ENCODE measurements around the gene EFNA3. TPM values are rescaled to one million over a fixed set of nuclear protein-coding genes. Genes with fewer than 3 reads are reported as not detected.

Gene EFNA3
- total RNA-seq, 4 donors from 2014 or later = 28.8 to 104 (median 77.6) TPM

GRCh38 chr1:155064832-155065429 is 13.7 kb upstream of the EFNA3 start:
- Histone ChIP-seq H3K27me3 (no peaks in the 10 kb centered on the region), H3K9me3 (no peaks in the 10 kb centered on the region), H3K4me1 (peaks cover 49% of the 10 kb centered on the region), H3K4me3 (peak overlapping the region; percentile 63), H3K27ac (no peak overlapping the region), H3K36me3 (peaks cover 27% of the 10 kb centered on the region)
- peak in 1 of 2 donors; percentile 51 for DNase-seq (ENCODE audit: low spot score in 2 of 2)
- no peak for TF ChIP-seq POLR2A (IDR thresholded peaks at IDR 0.05)
- TF ChIP-seq EP300 (IDR thresholded peaks at IDR 0.05) = no peak
- TF ChIP-seq CTCF (IDR thresholded peaks at IDR 0.05) = no peak
- TF ChIP-seq POLR2AphosphoS5 (IDR thresholded peaks at IDR 0.05) = no peak
- WGBS = 69% methylated on average over 5 of the region's 5 CpGs

GRCh38 chr1:155066777-155067176 is 11.9 kb upstream of the EFNA3 start:
- peaks cover 14% of the 10 kb centered on the region for H3K36me3 ChIP-seq
- no peaks in the 10 kb centered on the region for H3K27me3 ChIP-seq
- DNase-seq (ENCODE audit: low spot score in 2 of 2) = no peak
- peaks cover 60% of the 10 kb centered on the region for H3K4me1 ChIP-seq
- no peak overlapping the region for H3K4me3 ChIP-seq
- H3K9me3 ChIP-seq = no peaks in the 10 kb centered on the region
- H3K27ac ChIP-seq = no peak overlapping the region
- TF ChIP-seq EP300 (IDR thresholded peaks at IDR 0.05) (no peak), CTCF (IDR thresholded peaks at IDR 0.05) (no peak), POLR2AphosphoS5 (IDR thresholded peaks at IDR 0.05) (no peak), POLR2A (IDR thresholded peaks at IDR 0.05) (no peak)
- WGBS = 73% methylated on average over 8 of the region's 8 CpGs

- Histone ChIP-seq H3K36me3 (peaks cover 14% of the 10 kb centered on the region), H3K4me3 (no peak overlapping the region), H3K9me3 (no peaks in the 10 kb centered on the region), H3K27ac (no peak overlapping the region), H3K4me1 (peaks cover 62% of the 10 kb centered on the region), H3K27me3 (no peaks in the 10 kb centered on the region)
- no peak for DNase-seq (ENCODE audit: low spot score in 2 of 2)
- WGBS = 89% methylated on average over 3 of the region's 3 CpGs
- TF ChIP-seq CTCF (IDR thresholded peaks at IDR 0.05) (no peak), POLR2A (IDR thresholded peaks at IDR 0.05) (no peak), POLR2AphosphoS5 (IDR thresholded peaks at IDR 0.05) (no peak), EP300 (IDR thresholded peaks at IDR 0.05) (no peak)
Measured at GRCh38 chr1:155068599-155068998, 10.0 kb upstream of the EFNA3 start.

GRCh38 chr1:155069551-155070157 is 9.0 kb upstream of the EFNA3 start:
- Histone ChIP-seq H3K36me3 (peaks cover 14% of the 10 kb centered on the region), H3K4me1 (peaks cover 60% of the 10 kb centered on the region), H3K27ac (peak overlapping the region; percentile 42), H3K4me3 (no peak overlapping the region), H3K9me3 (no peaks in the 10 kb centered on the region), H3K27me3 (no peaks in the 10 kb centered on the region)
- DNase-seq (ENCODE audit: low spot score in 2 of 2) = no peak
- no peak for TF ChIP-seq POLR2AphosphoS5 (IDR thresholded peaks at IDR 0.05)
- 56% methylated on average over 7 of the region's 7 CpGs for WGBS

- WGBS = 33% methylated on average over 22 of the region's 28 CpGs
- peak overlapping the region; percentile 80 for H3K27ac ChIP-seq
- H3K36me3 ChIP-seq = peaks cover 14% of the 10 kb centered on the region
- peak overlapping the region; percentile 48 for H3K4me3 ChIP-seq
- no peak for DNase-seq (ENCODE audit: low spot score in 2 of 2)
- no peaks in the 10 kb centered on the region for H3K9me3 ChIP-seq
- TF ChIP-seq POLR2AphosphoS5 (IDR thresholded peaks at IDR 0.05) (no peak), CTCF (IDR thresholded peaks at IDR 0.05) (no peak), EP300 (IDR thresholded peaks at IDR 0.05) (no peak), POLR2A (IDR thresholded peaks at IDR 0.05) (no peak)
- H3K4me1 ChIP-seq = peaks cover 60% of the 10 kb centered on the region
- H3K27me3 ChIP-seq = no peaks in the 10 kb centered on the region
Measured at GRCh38 chr1:155070158-155070621, 8.4 kb upstream of the EFNA3 start.

All from suprapubic skin (tissue), 4 donors.